ENCODE data around the gene ALDH3B2.

DNA sequence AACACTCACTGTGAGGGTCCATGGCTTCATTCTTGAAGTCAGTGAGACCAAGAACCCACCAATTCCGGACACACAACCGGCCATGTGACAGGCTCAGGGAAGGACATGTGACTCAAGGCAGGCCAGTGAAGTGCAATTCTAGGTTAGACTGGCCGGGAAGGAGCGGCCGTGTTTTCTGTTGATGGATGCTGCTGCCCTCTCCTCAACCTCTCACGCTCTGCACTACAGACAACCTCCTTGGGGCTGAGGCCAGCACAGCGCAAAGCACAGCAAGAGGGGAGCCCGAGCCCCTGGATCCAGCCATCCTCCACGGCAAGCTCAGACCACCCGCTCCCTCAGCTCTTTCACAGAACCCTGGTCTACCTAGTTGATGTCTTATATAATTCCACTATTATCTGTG, 47.5 kb downstream of the ALDH3B2 start:
- no peak for TF ChIP-seq POLR2A (IDR thresholded peaks at IDR 0.05; ENCODE audit: low read depth, low read length)
- no peak for TF ChIP-seq TAF1 (IDR thresholded peaks at IDR 0.05; ENCODE audit: borderline replicate concordance, low read depth, low read length)
- TF ChIP-seq POLR2AphosphoS5 (IDR thresholded peaks at IDR 0.05; ENCODE audit: low read depth, low read length): no peak

Data from GM12892 (cell line).